ENCODE measurements around the gene ZNF865.

DNA sequence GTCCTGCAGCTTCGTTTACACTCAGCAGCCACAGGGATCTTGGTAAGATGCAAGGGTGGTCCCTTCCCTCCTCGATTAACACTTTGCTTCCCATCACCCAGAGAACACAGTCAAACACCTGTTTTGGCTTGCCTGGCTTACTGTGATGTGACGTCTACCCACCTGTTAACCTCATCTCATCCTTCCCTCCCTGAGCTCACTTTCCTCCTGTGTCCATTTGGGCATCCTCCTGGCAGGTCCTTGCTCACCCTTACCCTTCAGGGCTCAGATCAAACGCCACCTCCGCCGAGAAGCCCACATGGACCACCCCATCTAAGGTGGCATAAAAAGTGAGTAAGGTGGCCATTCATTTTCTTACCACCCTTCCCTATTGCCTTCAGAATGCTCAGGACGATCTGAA is 15.3 kb upstream of the ZNF865 start:
- TF ChIP-seq, protein P1, sequence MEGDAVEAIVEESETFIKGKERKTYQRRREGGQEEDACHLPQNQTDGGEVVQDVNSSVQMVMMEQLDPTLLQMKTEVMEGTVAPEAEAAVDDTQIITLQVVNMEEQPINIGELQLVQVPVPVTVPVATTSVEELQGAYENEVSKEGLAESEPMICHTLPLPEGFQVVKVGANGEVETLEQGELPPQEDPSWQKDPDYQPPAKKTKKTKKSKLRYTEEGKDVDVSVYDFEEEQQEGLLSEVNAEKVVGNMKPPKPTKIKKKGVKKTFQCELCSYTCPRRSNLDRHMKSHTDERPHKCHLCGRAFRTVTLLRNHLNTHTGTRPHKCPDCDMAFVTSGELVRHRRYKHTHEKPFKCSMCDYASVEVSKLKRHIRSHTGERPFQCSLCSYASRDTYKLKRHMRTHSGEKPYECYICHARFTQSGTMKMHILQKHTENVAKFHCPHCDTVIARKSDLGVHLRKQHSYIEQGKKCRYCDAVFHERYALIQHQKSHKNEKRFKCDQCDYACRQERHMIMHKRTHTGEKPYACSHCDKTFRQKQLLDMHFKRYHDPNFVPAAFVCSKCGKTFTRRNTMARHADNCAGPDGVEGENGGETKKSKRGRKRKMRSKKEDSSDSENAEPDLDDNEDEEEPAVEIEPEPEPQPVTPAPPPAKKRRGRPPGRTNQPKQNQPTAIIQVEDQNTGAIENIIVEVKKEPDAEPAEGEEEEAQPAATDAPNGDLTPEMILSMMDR (IDR thresholded peaks at IDR 0.05 in 2 of 3, conservative IDR thresholded peaks at IDR 0.05 in 1 of 3; ENCODE audit: borderline replicate concordance in 1 of 3, insufficient read depth in 1 of 3, low read depth in 2 of 3, low read length in 2 of 3): no peak
- TF ChIP-seq POLR2AphosphoS5 (IDR thresholded peaks at IDR 0.05; ENCODE audit: low read depth, low read length) (no peak), YY1 (IDR thresholded peaks at IDR 0.05; ENCODE audit: extremely low read depth, insufficient replicate concordance, low read depth, low read length) (no peak), POLR2A (IDR thresholded peaks at IDR 0.05; ENCODE audit: borderline replicate concordance, extremely low read depth, insufficient read depth, insufficient read length) (no peak), ZNF274 (IDR thresholded peaks at IDR 0.05; ENCODE audit: low read depth, low read length) (no peak), SP1 (IDR thresholded peaks at IDR 0.05; ENCODE audit: low read depth) (no peak), EZH2phosphoT487 (IDR thresholded peaks at IDR 0.05; ENCODE audit: borderline replicate concordance) (no peak)
- TF ChIP-seq, protein P2, sequence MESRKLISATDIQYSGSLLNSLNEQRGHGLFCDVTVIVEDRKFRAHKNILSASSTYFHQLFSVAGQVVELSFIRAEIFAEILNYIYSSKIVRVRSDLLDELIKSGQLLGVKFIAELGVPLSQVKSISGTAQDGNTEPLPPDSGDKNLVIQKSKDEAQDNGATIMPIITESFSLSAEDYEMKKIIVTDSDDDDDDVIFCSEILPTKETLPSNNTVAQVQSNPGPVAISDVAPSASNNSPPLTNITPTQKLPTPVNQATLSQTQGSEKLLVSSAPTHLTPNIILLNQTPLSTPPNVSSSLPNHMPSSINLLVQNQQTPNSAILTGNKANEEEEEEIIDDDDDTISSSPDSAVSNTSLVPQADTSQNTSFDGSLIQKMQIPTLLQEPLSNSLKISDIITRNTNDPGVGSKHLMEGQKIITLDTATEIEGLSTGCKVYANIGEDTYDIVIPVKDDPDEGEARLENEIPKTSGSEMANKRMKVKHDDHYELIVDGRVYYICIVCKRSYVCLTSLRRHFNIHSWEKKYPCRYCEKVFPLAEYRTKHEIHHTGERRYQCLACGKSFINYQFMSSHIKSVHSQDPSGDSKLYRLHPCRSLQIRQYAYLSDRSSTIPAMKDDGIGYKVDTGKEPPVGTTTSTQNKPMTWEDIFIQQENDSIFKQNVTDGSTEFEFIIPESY (IDR thresholded peaks at IDR 0.05; ENCODE audit: extremely low read depth, insufficient replicate concordance, low read length): no peak
